Left ventricle myocardium inferior (tissue), 1 donor: ENCODE data around the gene MED26. TPM values are rescaled to one million over a fixed set of nuclear protein-coding genes. Genes with fewer than 3 reads are reported as not detected.

Experiments
- DNase-seq: peaks from one replicate; pipeline ENCODE4 v3.0.0-alpha.2; 2020
- H3K27ac ChIP-seq: fragments of 200-600 bp; replicated peaks from 2 replicates; pipeline ENCODE4 v1.8.0; 2021
- H3K27me3 ChIP-seq: fragments of 200-600 bp; 2 replicates; pipeline ENCODE4 v1.8.0; 2021; ENCODE audit warnings: low read depth
- H3K36me3 ChIP-seq: fragments of 200-600 bp; 2 replicates; pipeline ENCODE4 v1.8.0; 2021
- H3K4me1 ChIP-seq: fragments of 200-600 bp; 2 replicates; pipeline ENCODE4 v1.8.0; 2021
- H3K4me3 ChIP-seq: fragments of 200-600 bp; 2 replicates; pipeline ENCODE4 v1.8.0; 2021; ENCODE audit warnings: mild to moderate bottlenecking, moderate library complexity
- H3K9me3 ChIP-seq: fragments of 200-600 bp; replicated peaks from 2 replicates; pipeline ENCODE4 v1.8.0; 2021
- intact Hi-C: fragments of 100-400 bp; cut with micrococcal nuclease; formaldehyde crosslinking; loops from one replicate; pipeline ENCODE4 v1.11.0; 2022
- total RNA-seq: library from RNA; stranded (reverse); fragmentation: NEBNext Ultra II Directional; extraction: Animal tissue kit (Norgen Biotek cat#: 25700); gene quantifications from one replicate; pipeline ENCODE4 v1.2.1, GENCODE V29; 2021
- TF ChIP-seq, protein P1 (sequence below): fragments of 200-600 bp; IDR thresholded peaks from 2 replicates; pipeline ENCODE4 v1.8.0; 2021; ENCODE audit warnings: antibody characterized with exemption, mild to moderate bottlenecking, borderline replicate concordance
- donor health status: DM: no; HTN: yes; CAD: no; lungs with severe emphysema.

MED26 gene
- total RNA-seq, 1 donor from 2014 or later: 4.0 TPM

DNA sequence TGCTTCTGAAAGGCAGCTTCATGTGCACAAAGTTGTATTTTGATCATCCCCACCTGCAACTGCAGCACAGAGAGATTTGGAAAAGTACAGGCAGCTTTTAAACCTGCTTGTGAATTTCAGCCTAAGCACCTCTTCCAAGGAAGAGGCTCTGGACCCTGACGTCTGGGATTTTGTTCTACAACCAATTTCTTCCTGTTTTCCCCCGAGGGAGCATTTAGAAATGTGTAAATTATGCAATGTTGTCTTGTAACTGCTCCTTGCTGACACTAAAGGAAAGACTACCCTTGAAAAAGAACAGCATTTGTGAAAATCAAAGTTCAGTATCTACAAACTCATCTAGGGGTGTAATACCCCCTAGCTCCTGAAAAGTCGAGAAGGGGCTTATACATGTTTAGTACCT, 15.4 kb downstream of the MED26 start:
- no peaks in the 10 kb centered on the region for H3K27me3 ChIP-seq
- peak overlapping the region; percentile 79 for H3K27ac ChIP-seq
- TF ChIP-seq, protein P1, sequence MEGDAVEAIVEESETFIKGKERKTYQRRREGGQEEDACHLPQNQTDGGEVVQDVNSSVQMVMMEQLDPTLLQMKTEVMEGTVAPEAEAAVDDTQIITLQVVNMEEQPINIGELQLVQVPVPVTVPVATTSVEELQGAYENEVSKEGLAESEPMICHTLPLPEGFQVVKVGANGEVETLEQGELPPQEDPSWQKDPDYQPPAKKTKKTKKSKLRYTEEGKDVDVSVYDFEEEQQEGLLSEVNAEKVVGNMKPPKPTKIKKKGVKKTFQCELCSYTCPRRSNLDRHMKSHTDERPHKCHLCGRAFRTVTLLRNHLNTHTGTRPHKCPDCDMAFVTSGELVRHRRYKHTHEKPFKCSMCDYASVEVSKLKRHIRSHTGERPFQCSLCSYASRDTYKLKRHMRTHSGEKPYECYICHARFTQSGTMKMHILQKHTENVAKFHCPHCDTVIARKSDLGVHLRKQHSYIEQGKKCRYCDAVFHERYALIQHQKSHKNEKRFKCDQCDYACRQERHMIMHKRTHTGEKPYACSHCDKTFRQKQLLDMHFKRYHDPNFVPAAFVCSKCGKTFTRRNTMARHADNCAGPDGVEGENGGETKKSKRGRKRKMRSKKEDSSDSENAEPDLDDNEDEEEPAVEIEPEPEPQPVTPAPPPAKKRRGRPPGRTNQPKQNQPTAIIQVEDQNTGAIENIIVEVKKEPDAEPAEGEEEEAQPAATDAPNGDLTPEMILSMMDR: no peak
- H3K9me3 ChIP-seq: no peaks in the 10 kb centered on the region
- no peak overlapping the region for H3K4me3 ChIP-seq
- no peak for DNase-seq
- peaks cover 96% of the 10 kb centered on the region for H3K4me1 ChIP-seq
- intact Hi-C loops: no loop called here
- no peaks in the 10 kb centered on the region for H3K36me3 ChIP-seq

DNA sequence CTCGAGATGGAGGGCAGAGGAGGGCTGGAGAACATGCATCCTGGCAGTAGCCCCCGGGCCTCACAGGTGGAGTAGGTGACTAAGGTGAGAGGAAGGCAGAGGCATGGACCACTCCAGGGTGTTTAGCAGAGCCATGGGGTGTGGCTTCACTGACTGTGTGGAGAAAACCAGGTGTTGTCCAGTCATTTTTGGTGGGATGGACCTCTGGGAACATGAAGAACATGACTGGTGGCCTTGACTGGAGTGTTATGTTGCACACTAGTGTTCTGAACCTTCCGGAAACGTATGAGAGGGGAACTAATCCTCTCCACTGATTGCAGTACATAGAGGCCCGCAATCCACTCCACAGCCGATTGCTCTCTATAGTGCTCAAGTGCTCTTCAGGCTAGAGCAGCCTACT, 16.9 kb downstream of the MED26 start:
- Histone ChIP-seq H3K4me1 (peaks cover 98% of the 10 kb centered on the region), H3K27me3 (no peaks in the 10 kb centered on the region), H3K36me3 (no peaks in the 10 kb centered on the region), H3K4me3 (no peak overlapping the region), H3K9me3 (no peaks in the 10 kb centered on the region), H3K27ac (peak overlapping the region; percentile 79)
- TF ChIP-seq, protein P1: no peak
- intact Hi-C loops: no loop called here
- no peak for DNase-seq

DNA sequence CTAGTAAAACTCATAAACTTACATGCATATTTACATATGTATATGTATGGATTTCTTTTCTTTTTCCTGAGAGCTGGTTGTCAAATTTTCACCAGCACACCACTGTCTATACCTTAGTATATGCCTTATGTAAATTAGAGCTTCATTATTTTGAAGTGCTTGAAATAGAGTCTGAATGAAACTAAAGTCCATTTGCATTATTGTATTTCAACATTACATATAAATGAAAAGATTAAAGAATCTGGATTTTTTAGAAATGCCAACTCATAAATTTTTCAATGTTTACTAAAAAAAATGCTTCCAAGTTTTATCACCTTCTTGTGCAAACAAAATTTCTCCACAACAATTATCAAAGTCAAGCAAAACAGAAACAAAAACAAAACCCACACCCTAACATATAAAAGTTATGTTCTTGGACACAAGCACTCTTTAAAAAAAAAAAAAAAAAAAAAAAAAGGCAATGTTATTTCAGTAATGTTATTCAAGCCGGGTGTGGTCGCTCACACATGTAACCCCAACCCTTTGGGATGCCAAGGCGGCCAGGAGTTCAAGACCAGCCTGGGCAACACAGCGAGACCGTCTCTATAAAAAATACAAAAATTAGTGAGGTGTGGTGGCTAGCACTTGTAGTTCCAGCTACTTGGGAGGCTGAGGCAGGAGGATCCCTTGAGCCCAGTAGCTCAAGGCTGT, 18.3 kb downstream of the MED26 start:
- intact Hi-C loops: no loop called here
- no peak overlapping the region for H3K27ac ChIP-seq
- DNase-seq: no peak
- H3K4me1 ChIP-seq: peaks cover 99% of the 10 kb centered on the region
- TF ChIP-seq, protein P1: no peak
- no peaks in the 10 kb centered on the region for H3K36me3 ChIP-seq
- H3K4me3 ChIP-seq: no peak overlapping the region
- H3K9me3 ChIP-seq: no peaks in the 10 kb centered on the region
- no peaks in the 10 kb centered on the region for H3K27me3 ChIP-seq

DNA sequence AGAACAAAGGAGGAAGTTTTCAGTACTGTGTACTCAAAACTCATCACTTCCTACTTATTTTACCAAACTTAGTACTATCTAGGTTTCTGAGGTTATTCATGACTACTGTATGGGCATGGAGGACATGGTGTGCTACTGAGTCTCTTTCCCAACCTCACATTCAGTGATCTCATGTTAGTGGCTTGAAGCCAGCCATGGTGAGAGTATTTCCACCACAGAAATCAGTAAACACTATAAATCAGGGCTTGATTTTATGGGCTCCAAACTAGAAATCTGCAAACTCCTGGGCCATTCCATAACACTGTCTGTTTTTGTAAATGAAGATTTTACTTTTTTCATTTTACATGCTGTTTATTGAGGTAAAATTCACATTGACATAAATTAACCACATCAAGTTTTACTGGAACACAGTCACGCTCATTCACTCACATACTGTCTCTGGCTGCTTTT, 19.7 kb downstream of the MED26 start:
- TF ChIP-seq, protein P1: no peak
- Histone ChIP-seq H3K27me3 (no peaks in the 10 kb centered on the region), H3K4me3 (no peak overlapping the region), H3K9me3 (no peaks in the 10 kb centered on the region), H3K27ac (peak overlapping the region; percentile 78), H3K36me3 (no peaks in the 10 kb centered on the region), H3K4me1 (peaks cover 95% of the 10 kb centered on the region)
- intact Hi-C loops: no loop called here
- no peak for DNase-seq

DNA sequence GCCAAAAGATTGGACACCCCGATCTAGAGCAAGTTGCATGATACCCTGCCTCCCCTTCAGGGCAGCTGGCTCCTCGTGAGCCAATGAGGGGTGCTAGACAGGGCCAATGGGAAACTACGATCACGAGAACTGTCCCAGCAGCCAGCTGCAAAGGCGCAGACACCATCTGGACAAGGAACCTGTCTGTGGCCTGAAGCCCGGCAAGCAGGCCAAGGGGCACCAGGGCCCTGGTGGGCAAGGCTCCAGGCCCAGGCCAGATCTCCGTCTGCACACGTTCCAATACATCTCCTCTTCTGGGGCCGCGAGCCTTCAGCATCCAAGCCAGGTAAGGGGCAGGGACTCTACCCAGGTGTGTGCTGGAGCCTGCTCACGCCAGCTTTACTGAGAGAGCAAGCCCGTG, 20.2 kb downstream of the MED26 start:
- intact Hi-C loops: no loop called here
- Histone ChIP-seq H3K36me3 (no peaks in the 10 kb centered on the region), H3K27me3 (no peaks in the 10 kb centered on the region), H3K4me3 (no peak overlapping the region), H3K4me1 (peaks cover 95% of the 10 kb centered on the region), H3K9me3 (no peaks in the 10 kb centered on the region), H3K27ac (peak overlapping the region; percentile 78)
- no peak for DNase-seq
- TF ChIP-seq, protein P1: no peak
